Gastroesophageal sphincter (tissue), 3 donors: ENCODE measurements around the gene MRPL17.

Experiments
- EP300 ChIP-seq: sonication (generic); formaldehyde crosslinking; IDR thresholded peaks from one replicate; pipeline ENCODE4 v1.6.1; 2017; ENCODE audit warnings: antibody characterized with exemption, mild to moderate bottlenecking
- TF ChIP-seq, protein P1 (sequence below), 4 experiments: fragments of 200-600 bp in 2 of 4; fragments of 450-650 bp in 2 of 4; sonication (generic) in 1 of 4; IDR thresholded peaks; one replicate each; pipeline ENCODE4 v1.5.1; 2017 to 2019; ENCODE audit warnings: antibody characterized with exemption in 4 of 4, mild to moderate bottlenecking in 2 of 4, moderate library complexity in 2 of 4

DNA sequence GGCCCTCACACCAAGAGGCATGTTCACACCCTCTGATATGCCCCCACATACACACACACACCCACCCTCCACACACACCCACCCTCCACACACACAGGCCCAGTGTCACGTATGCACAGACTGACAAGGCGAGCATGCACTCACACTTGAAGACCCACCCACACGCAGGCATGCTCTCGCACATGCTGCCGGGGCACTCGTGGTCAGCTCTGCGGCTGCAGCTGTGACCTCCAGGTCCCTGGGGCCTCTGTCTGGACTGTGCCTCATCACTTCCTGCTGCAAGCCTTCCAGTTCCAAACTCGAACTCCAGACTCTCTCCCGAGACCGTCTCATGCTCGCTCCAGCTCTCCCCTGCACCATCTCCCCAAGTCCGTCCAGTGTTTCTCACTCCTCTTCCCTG lies 37.1 kb downstream of the MRPL17 start:
- TF ChIP-seq, protein P1, sequence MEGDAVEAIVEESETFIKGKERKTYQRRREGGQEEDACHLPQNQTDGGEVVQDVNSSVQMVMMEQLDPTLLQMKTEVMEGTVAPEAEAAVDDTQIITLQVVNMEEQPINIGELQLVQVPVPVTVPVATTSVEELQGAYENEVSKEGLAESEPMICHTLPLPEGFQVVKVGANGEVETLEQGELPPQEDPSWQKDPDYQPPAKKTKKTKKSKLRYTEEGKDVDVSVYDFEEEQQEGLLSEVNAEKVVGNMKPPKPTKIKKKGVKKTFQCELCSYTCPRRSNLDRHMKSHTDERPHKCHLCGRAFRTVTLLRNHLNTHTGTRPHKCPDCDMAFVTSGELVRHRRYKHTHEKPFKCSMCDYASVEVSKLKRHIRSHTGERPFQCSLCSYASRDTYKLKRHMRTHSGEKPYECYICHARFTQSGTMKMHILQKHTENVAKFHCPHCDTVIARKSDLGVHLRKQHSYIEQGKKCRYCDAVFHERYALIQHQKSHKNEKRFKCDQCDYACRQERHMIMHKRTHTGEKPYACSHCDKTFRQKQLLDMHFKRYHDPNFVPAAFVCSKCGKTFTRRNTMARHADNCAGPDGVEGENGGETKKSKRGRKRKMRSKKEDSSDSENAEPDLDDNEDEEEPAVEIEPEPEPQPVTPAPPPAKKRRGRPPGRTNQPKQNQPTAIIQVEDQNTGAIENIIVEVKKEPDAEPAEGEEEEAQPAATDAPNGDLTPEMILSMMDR (IDR thresholded peaks at IDR 0.05), result no peak
- no peak for TF ChIP-seq EP300
